Measurements from ENCODE around the gene PBX1. TPM values are rescaled to one million over a fixed set of nuclear protein-coding genes. Genes with fewer than 3 reads are reported as not detected.

PBX1 gene
- total RNA-seq, 2 donors from 2014 or later, result 59.9 to 79.2 TPM

DNA sequence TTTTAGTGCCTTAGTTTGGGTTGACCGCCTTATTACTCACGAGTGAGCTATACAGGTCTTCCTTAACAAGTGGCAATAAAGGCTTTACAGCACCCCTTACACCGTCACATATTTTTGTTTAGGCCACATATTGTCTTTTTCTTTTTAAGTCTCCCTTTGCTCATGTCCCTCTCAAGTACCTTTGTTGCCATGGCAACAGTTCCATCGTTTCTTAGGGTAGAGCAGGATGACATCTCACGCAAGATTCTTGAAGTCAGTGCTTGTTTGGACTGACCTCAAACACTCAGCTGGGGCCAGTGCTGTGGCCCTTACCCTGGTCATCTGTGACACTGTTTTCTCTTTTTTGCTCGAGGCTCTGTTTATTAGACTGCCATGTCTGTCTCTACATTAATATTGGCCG, 69.8 kb downstream of the PBX1 start:
- TF ChIP-seq, protein P1, sequence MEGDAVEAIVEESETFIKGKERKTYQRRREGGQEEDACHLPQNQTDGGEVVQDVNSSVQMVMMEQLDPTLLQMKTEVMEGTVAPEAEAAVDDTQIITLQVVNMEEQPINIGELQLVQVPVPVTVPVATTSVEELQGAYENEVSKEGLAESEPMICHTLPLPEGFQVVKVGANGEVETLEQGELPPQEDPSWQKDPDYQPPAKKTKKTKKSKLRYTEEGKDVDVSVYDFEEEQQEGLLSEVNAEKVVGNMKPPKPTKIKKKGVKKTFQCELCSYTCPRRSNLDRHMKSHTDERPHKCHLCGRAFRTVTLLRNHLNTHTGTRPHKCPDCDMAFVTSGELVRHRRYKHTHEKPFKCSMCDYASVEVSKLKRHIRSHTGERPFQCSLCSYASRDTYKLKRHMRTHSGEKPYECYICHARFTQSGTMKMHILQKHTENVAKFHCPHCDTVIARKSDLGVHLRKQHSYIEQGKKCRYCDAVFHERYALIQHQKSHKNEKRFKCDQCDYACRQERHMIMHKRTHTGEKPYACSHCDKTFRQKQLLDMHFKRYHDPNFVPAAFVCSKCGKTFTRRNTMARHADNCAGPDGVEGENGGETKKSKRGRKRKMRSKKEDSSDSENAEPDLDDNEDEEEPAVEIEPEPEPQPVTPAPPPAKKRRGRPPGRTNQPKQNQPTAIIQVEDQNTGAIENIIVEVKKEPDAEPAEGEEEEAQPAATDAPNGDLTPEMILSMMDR (conservative IDR thresholded peaks at IDR 0.05), result no peak
- no peak overlapping the region for H3K9ac ChIP-seq (ENCODE audit: extremely low read depth, low read length, poor library complexity, severe bottlenecking)
- H3K4me1 ChIP-seq (ENCODE audit: control insufficient read depth, insufficient read depth, low read length), result no peaks in the 10 kb centered on the region
- WGBS, 2 experiments (ENCODE audit: insufficient coverage in 1 of 2, insufficient read length in 1 of 2), result 79 to 94% methylated on average over 5 to 7 of the region's 7 CpGs
- peaks cover 12% of the 10 kb centered on the region for H3K36me3 Mint-ChIP-seq (ENCODE audit: low read depth)
- H3K27me3 ChIP-seq (ENCODE audit: control insufficient read depth, insufficient read depth, low read length, poor library complexity, severe bottlenecking), result no peaks in the 10 kb centered on the region
- peaks cover 30% of the 10 kb centered on the region for H3K4me1 Mint-ChIP-seq
- H3K9me3 ChIP-seq (ENCODE audit: control insufficient read depth, low read length), result no peaks in the 10 kb centered on the region
- no peaks in the 10 kb centered on the region for H3K27me3 Mint-ChIP-seq (ENCODE audit: insufficient read depth)
- no peak overlapping the region for H3K4me3 ChIP-seq (ENCODE audit: low read length)
- H3K9me3 Mint-ChIP-seq, result no peaks in the 10 kb centered on the region
- H3K36me3 ChIP-seq (ENCODE audit: control insufficient read depth, insufficient read depth, low read length), result no peaks in the 10 kb centered on the region
- no peak overlapping the region for H3K4me3 Mint-ChIP-seq
- DNase-seq, result no peak
- H3K27ac Mint-ChIP-seq, result no peak overlapping the region
- no peak overlapping the region for H3K27ac ChIP-seq (ENCODE audit: low read depth, low read length)

DNA sequence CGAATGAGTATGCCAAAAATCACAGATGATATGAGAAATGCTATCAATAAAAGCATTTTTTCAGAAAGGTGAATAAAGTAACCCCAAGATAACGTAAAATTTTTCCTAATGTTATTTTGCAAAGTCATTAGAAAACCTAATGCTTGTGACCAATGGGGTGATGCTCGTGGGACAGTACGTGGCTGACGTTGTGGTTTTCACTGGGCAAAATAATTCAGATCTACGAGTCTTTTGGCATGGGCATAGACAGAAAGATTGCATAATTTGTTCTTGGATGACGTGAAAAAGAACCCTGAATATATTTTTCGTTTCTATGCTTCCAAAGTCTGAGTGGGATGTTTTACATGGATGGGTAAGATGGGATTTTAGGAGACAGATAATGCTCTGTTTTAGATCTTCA, 71.0 kb downstream of the PBX1 start:
- Histone ChIP-seq H3K9me3 (ENCODE audit: control insufficient read depth, low read length) (no peaks in the 10 kb centered on the region), H3K4me1 (ENCODE audit: control insufficient read depth, insufficient read depth, low read length) (no peaks in the 10 kb centered on the region), H3K9ac (ENCODE audit: extremely low read depth, low read length, poor library complexity, severe bottlenecking) (no peak overlapping the region), H3K27me3 (ENCODE audit: control insufficient read depth, insufficient read depth, low read length, poor library complexity, severe bottlenecking) (no peaks in the 10 kb centered on the region), H3K27ac (ENCODE audit: low read depth, low read length) (no peak overlapping the region), H3K36me3 (ENCODE audit: control insufficient read depth, insufficient read depth, low read length) (no peaks in the 10 kb centered on the region), H3K4me3 (ENCODE audit: low read length) (no peak overlapping the region)
- TF ChIP-seq, protein P1 (conservative IDR thresholded peaks at IDR 0.05), result no peak
- WGBS, 2 experiments (ENCODE audit: insufficient coverage in 1 of 2, insufficient read length in 1 of 2), result 94 to 95% methylated on average over 8 of the region's 8 CpGs
- H3K27ac Mint-ChIP-seq, result no peak overlapping the region
- no peaks in the 10 kb centered on the region for H3K27me3 Mint-ChIP-seq (ENCODE audit: insufficient read depth)
- DNase-seq, result no peak
- no peak overlapping the region for H3K4me3 Mint-ChIP-seq
- H3K9me3 Mint-ChIP-seq, result no peaks in the 10 kb centered on the region
- H3K36me3 Mint-ChIP-seq (ENCODE audit: low read depth), result peaks cover 12% of the 10 kb centered on the region
- peaks cover 33% of the 10 kb centered on the region for H3K4me1 Mint-ChIP-seq

DNA sequence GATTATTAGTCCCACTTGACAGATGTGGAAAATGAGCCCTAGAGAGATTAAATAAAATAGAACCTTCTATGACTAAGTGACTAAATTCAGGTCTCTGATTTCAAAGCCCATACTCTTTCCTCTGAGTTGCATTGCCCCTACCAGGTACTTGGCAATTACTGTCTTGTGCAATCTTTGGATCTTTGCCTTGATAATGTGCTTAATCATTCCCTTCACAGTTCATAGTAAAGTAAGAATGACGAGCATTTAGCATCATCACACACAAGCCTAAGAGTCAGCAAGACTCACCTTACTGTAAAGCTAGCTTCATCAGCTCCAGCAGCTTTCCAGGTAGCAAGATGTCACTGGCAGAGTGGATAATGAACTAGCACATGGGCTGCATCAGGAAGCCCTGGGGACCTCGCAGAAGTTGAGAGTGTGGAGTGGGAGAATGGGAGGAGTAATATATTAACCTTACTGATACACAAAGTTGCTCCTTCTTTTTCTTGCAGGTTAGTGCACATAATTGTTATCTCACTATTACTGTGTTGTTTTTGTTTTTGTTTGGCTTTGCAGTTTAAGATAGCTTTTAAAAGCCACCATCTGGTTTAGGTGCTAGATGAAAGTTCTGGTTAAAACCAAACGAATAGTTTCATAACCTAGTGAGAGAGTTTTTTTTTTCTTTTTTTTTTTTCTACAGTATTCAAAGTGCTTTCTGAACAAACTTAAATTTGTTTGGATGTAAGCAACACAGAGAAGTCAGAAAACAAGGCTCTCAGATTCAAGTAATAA, 71.8 kb downstream of the PBX1 start:
- no peak overlapping the region for H3K4me3 Mint-ChIP-seq
- Histone ChIP-seq H3K9me3 (ENCODE audit: control insufficient read depth, low read length) (no peaks in the 10 kb centered on the region), H3K36me3 (ENCODE audit: control insufficient read depth, insufficient read depth, low read length) (no peaks in the 10 kb centered on the region), H3K4me3 (ENCODE audit: low read length) (no peak overlapping the region), H3K27me3 (ENCODE audit: control insufficient read depth, insufficient read depth, low read length, poor library complexity, severe bottlenecking) (no peaks in the 10 kb centered on the region), H3K27ac (ENCODE audit: low read depth, low read length) (no peak overlapping the region), H3K9ac (ENCODE audit: extremely low read depth, low read length, poor library complexity, severe bottlenecking) (no peak overlapping the region), H3K4me1 (ENCODE audit: control insufficient read depth, insufficient read depth, low read length) (peaks cover 4% of the 10 kb centered on the region)
- H3K9me3 Mint-ChIP-seq, result no peaks in the 10 kb centered on the region
- peaks cover 12% of the 10 kb centered on the region for H3K36me3 Mint-ChIP-seq (ENCODE audit: low read depth)
- H3K27me3 Mint-ChIP-seq (ENCODE audit: insufficient read depth), result no peaks in the 10 kb centered on the region
- H3K27ac Mint-ChIP-seq, result no peak overlapping the region
- 80 to 87% methylated on average over 1 to 2 of the region's 3 CpGs for WGBS, 2 experiments (ENCODE audit: insufficient coverage in 1 of 2, insufficient read length in 1 of 2)
- TF ChIP-seq, protein P1 (conservative IDR thresholded peaks at IDR 0.05), result no peak
- DNase-seq, result no peak
- H3K4me1 Mint-ChIP-seq, result peaks cover 32% of the 10 kb centered on the region

Data from endodermal cell (in vitro differentiated cells).